Suprapubic skin (tissue), 4 donors: Measurements from ENCODE around the gene EXOSC9. TPM values are rescaled to one million over a fixed set of nuclear protein-coding genes. Genes with fewer than 3 reads are reported as not detected.

Source experiments
- DNase-seq, 2 donors: peaks; one replicate each; pipeline ENCODE4 v3.0.0-alpha.2; 2019; ENCODE audit warnings: low spot score in 2 of 2
- H3K27ac ChIP-seq: fragments of 200-600 bp; sonication (generic); one replicate; pipeline ENCODE4 v1.5.1; 2019
- H3K27me3 ChIP-seq: fragments of 200-600 bp; sonication (generic); one replicate; pipeline ENCODE4 v1.5.1; 2019
- H3K36me3 ChIP-seq: fragments of 200-600 bp; sonication (generic); one replicate; pipeline ENCODE4 v1.5.1; 2019
- H3K4me1 ChIP-seq: fragments of 200-600 bp; sonication (generic); one replicate; pipeline ENCODE4 v1.5.1; 2019
- H3K4me3 ChIP-seq: fragments of 200-600 bp; sonication (generic); one replicate; pipeline ENCODE4 v1.5.1; 2019; ENCODE audit warnings: mild to moderate bottlenecking
- H3K9me3 ChIP-seq: fragments of 200-600 bp; sonication (generic); one replicate; pipeline ENCODE4 v1.5.1; 2019
- EP300 ChIP-seq: sonication (generic); formaldehyde crosslinking; IDR thresholded peaks from one replicate; pipeline ENCODE4 v1.6.1; 2017; ENCODE audit warnings: antibody characterized with exemption
- POLR2A ChIP-seq, 2 donors: fragments of 450-650 bp; IDR thresholded peaks; one replicate each; pipeline ENCODE4 v1.6.1; 2017; ENCODE audit warnings: antibody characterized with exemption in 2 of 2, mild to moderate bottlenecking in 2 of 2, moderate library complexity in 2 of 2
- POLR2AphosphoS5 ChIP-seq, 3 donors: sonication (generic); formaldehyde crosslinking; IDR thresholded peaks; one replicate each; pipeline ENCODE4 v1.6.1; 2017; ENCODE audit warnings: antibody characterized with exemption in 3 of 3
- WGBS: methylation state at CpG from one replicate; pipeline ENCODE4 v1.1.5; 2018; 5-methylcytosine and 5-hydroxymethylcytosine counted together
- total RNA-seq, 4 donors: library from RNA; depleted of rRNA; stranded (reverse); fragments of >200 nt; gene quantifications; one replicate each; pipeline ENCODE4 v1.1.0, GENCODE V29; 2016
- TF ChIP-seq, protein P1 (sequence below), 2 donors: fragments of 200-600 bp in 1 of 2; fragments of 450-650 bp in 1 of 2; sonication (generic) in 1 of 2; IDR thresholded peaks; one replicate each; pipeline ENCODE4 v1.5.1; 2016 to 2019; ENCODE audit warnings: antibody characterized with exemption in 2 of 2, mild to moderate bottlenecking in 1 of 2, moderate library complexity in 1 of 2

The EXOSC9 gene
- total RNA-seq, 4 donors from 2014 or later = 23.6 to 33.9 (median 25.4) TPM

- TF ChIP-seq, protein P1, sequence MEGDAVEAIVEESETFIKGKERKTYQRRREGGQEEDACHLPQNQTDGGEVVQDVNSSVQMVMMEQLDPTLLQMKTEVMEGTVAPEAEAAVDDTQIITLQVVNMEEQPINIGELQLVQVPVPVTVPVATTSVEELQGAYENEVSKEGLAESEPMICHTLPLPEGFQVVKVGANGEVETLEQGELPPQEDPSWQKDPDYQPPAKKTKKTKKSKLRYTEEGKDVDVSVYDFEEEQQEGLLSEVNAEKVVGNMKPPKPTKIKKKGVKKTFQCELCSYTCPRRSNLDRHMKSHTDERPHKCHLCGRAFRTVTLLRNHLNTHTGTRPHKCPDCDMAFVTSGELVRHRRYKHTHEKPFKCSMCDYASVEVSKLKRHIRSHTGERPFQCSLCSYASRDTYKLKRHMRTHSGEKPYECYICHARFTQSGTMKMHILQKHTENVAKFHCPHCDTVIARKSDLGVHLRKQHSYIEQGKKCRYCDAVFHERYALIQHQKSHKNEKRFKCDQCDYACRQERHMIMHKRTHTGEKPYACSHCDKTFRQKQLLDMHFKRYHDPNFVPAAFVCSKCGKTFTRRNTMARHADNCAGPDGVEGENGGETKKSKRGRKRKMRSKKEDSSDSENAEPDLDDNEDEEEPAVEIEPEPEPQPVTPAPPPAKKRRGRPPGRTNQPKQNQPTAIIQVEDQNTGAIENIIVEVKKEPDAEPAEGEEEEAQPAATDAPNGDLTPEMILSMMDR (IDR thresholded peaks at IDR 0.05) = no peak
- Histone ChIP-seq H3K4me3 (no peak overlapping the region), H3K4me1 (peaks cover 13% of the 10 kb centered on the region), H3K36me3 (peaks cover 40% of the 10 kb centered on the region), H3K9me3 (no peaks in the 10 kb centered on the region), H3K27me3 (no peaks in the 10 kb centered on the region), H3K27ac (no peak overlapping the region)
- 80% methylated on average over 1 of the region's 1 CpG for WGBS
- no peak for DNase-seq
These were observed 18.3 kb downstream of the EXOSC9 start for GRCh38 chr4:121819216-121819965.

DNA sequence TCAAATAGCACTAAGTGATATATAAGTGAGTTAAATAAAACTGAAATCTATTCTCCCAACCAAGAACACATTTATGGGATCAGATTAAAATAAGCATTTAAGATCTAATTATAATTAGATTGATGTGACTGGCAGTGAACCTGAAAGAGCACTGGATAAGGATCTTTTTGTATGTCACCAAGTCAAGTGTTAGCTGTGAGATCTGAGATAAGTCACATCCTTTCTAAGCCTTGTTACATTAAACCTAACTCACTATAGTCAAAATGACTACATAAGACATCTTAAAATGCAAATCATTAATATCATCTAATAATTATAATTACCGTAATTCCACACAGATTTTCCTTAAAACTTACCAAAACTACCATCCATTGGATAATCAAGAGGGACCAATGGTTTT is 20.9 kb downstream of the EXOSC9 start:
- 89% methylated on average over 1 of the region's 1 CpG for WGBS
- no peaks in the 10 kb centered on the region for H3K27me3 ChIP-seq
- H3K4me3 ChIP-seq = no peak overlapping the region
- H3K9me3 ChIP-seq = no peaks in the 10 kb centered on the region
- H3K4me1 ChIP-seq = peaks cover 15% of the 10 kb centered on the region
- H3K36me3 ChIP-seq = peaks cover 16% of the 10 kb centered on the region
- TF ChIP-seq EP300 = no peak
- TF ChIP-seq, protein P1 (IDR thresholded peaks at IDR 0.05) = no peak
- no peak for TF ChIP-seq POLR2AphosphoS5 (IDR thresholded peaks at IDR 0.05)
- no peak for TF ChIP-seq POLR2A (IDR thresholded peaks at IDR 0.05)
- no peak overlapping the region for H3K27ac ChIP-seq
- DNase-seq = no peak

DNA sequence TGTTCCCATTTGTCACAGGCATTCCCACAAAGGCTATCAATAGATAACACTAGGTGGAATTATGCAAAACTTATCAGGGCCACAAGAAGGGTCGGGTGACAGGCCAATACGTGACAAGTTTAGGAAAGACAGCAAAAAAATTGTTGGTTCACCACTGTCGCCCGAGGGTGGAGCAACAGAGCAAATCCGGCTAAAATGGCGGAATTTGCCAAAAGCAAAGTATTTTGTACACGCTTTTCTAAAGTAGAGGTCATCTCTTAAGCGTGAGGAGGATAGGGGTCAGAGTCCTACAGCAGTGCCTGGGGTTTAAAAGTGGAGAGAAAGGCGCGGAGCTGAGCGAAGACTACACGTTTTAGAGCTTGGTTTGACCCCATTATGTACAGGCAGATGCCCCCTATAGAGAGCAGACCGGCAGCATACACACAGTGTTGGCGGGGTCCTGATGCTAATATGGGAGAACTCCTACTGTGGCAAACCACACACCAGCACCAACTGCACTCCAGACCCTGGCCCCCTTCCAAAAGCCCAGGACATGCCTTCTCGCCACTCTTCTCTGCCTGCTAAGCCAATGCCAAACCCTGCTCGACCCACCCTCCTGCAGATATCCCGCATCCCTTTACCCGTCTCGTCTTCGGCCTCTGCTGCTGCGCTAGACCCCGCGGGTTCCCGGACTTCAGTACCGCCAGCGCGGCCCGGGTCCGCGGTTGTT is 21.8 kb downstream of the EXOSC9 start:
- TF ChIP-seq EP300 = no peak
- no peak for TF ChIP-seq POLR2AphosphoS5 (IDR thresholded peaks at IDR 0.05)
- no peak for TF ChIP-seq POLR2A (IDR thresholded peaks at IDR 0.05)
- TF ChIP-seq, protein P1 (IDR thresholded peaks at IDR 0.05) = no peak
- H3K27me3 ChIP-seq = no peaks in the 10 kb centered on the region
- WGBS = under 1% methylated on average over 30 of the region's 30 CpGs
- peak in 1 of 2 donors; percentile 69 for DNase-seq
- no peaks in the 10 kb centered on the region for H3K9me3 ChIP-seq
- no peak overlapping the region for H3K27ac ChIP-seq
- peaks cover 17% of the 10 kb centered on the region for H3K36me3 ChIP-seq
- H3K4me1 ChIP-seq = peaks cover 15% of the 10 kb centered on the region
- peak overlapping the region; percentile 89 for H3K4me3 ChIP-seq

DNA sequence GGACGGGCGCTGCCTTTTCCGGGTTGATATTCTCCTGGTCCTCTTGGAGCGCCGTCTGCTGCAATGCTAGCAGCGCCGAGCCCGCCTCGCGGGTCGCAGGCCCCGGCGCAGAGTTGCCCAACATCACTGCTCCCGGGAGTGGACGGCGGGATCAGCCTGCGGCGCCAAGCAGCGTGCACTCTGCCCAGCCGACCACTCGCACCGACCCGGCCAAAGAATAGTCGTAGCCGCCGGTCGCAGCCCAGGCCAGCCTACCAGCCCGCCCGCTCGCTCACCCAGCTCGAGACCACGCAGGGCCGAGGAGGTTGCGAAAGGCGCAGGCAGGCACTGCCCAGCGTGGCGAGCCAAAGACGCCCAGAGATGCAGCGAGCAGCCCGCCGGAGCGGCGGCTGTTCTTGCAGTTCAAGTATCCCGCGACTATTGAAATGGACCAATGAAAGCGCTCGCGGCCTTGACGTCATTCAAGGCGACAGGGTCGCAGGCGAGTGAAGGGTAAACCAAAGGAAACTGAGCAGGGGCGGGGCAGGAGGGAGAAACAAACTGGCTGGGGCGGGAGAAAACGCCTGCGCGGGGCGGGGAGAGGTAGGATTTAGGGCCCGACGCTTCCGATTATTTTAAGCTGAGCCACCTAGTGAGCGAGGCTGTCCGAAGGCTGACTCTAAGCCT is 22.5 kb downstream of the EXOSC9 start, which contains the start of gene CCNA2:
TSS of gene CCNA2 (minus strand) at position 379 of the 666 bp plus-strand sequence. CDS start at position 124, 255 bp downstream.
- Histone ChIP-seq H3K27me3 (no peaks in the 10 kb centered on the region), H3K4me3 (peak within 1 kb of the TSS; percentile 89), H3K4me1 (peaks cover 15% of the 10 kb centered on the region), H3K36me3 (peaks cover 10% of the 10 kb centered on the region), H3K27ac (peak within 1 kb of the TSS; percentile 82), H3K9me3 (no peaks in the 10 kb centered on the region)
- TF ChIP-seq, protein P1 (IDR thresholded peaks at IDR 0.05) = no peak
- TF ChIP-seq POLR2AphosphoS5 (IDR thresholded peaks at IDR 0.05) (peak in 2 of 3 donors; percentile 7 to 54), POLR2A (IDR thresholded peaks at IDR 0.05) (peak in 1 of 2 donors; percentile 33), EP300 (no peak)
- peak; percentile 97 to 98 for DNase-seq
- under 1% methylated on average over 37 of the region's 63 CpGs for WGBS

DNA sequence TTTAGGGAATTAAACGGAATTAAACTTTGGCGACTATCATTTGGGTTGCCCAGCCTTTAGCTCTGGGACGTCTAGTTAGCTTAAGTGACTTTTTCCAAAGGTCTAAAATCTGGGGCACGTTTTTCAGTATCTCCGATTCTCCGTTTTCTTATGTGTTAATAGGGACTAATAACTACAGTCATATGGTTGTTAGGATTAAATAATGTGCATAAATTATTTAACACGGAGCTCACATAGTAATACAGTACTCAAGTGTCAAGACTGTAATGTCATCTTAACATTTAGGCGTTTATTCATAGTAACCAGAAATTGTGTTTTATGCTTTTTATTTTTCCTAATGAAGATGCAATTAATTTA is 23.0 kb downstream of the EXOSC9 start:
- H3K4me1 ChIP-seq = peaks cover 15% of the 10 kb centered on the region
- H3K27ac ChIP-seq = peak overlapping the region; percentile 82
- no peaks in the 10 kb centered on the region for H3K9me3 ChIP-seq
- no peak for DNase-seq
- peak overlapping the region; percentile 89 for H3K4me3 ChIP-seq
- WGBS = 3% methylated on average over 8 of the region's 8 CpGs
- H3K27me3 ChIP-seq = no peaks in the 10 kb centered on the region
- no peak for TF ChIP-seq POLR2A (IDR thresholded peaks at IDR 0.05)
- TF ChIP-seq EP300 = no peak
- TF ChIP-seq, protein P1 (IDR thresholded peaks at IDR 0.05) = no peak
- no peak for TF ChIP-seq POLR2AphosphoS5 (IDR thresholded peaks at IDR 0.05)
- peaks cover 11% of the 10 kb centered on the region for H3K36me3 ChIP-seq
